Adrenal gland (tissue), 12 donors: ENCODE measurements around the gene HLF. TPM values are rescaled to one million over a fixed set of nuclear protein-coding genes. Genes with fewer than 3 reads are reported as not detected.

ENCODE experiments used
- DNase-seq, 7 donors: peaks; one replicate each; pipeline ENCODE4 v3.0.0-alpha.2; 2019 to 2020
- H3K27ac ChIP-seq, 5 donors: fragments of 200-600 bp; sonication (generic) in 4 of 5; 1 replicate in 3 of 5; 2 replicates in 2 of 5; pipeline versions ENCODE4 v1.5.1 to v1.8.0; 2016 to 2020; ENCODE audit warnings: mild to moderate bottlenecking in 1 of 5
- H3K27me3 ChIP-seq: fragments of 200-600 bp; 2 replicates; pipeline ENCODE4 v1.8.0; 2021
- H3K36me3 ChIP-seq, 2 donors: fragments of 200-600 bp; replicated peaks in 1 of 2; 1 replicate in 1 of 2; 2 replicates in 1 of 2; pipeline versions ENCODE4 v1.5.1 to v1.8.0; 2018 to 2022
- H3K4me1 ChIP-seq, 2 donors: fragments of 200-600 bp; replicated peaks in 1 of 2; 1 replicate in 1 of 2; 2 replicates in 1 of 2; pipeline versions ENCODE4 v1.5.1 to v1.8.0; 2018 to 2021
- H3K4me3 ChIP-seq, 4 donors: fragments of 200-600 bp; sonication (generic) in 3 of 4; one replicate each; pipeline ENCODE4 v1.5.1; 2016 to 2018
- H3K9me3 ChIP-seq, 3 donors: fragments of 200-600 bp; sonication (generic) in 1 of 3; replicated peaks in 1 of 3; 1 replicate in 2 of 3; 2 replicates in 1 of 3; pipeline versions ENCODE4 v1.5.1 to v1.8.0; 2016 to 2021
- POLR2A ChIP-seq, 2 donors: fragments of 450-650 bp; IDR thresholded peaks; one replicate each; pipeline ENCODE4 v1.6.1; 2017; ENCODE audit warnings: antibody characterized with exemption in 2 of 2, mild to moderate bottlenecking in 2 of 2, moderate library complexity in 1 of 2
- WGBS, 4 donors: extraction: QIAGEN DNeasy Blood & Tissue Kit in 2 of 4; methylation state at CpG; one replicate each; pipeline versions ENCODE4 v1.1.5 to v1.1.7; 2013 to 2017; 5-methylcytosine and 5-hydroxymethylcytosine counted together
- intact Hi-C, 2 donors: fragments of 100-400 bp; cut with DNase I; formaldehyde crosslinking; loops; one replicate each; pipeline versions ENCODE4 v1.14.1 to v1.15.0; 2022 to 2023
- polyA plus RNA-seq, 3 donors: library from polyadenylated mRNA; stranded (reverse); fragments of 200-250 nt in 2 of 3; fragments of 350-450 nt in 1 of 3; fragmentation: Illumina TruSeq in 1 of 3; extraction: RNeasy Lipid Tissue Mini Kit (QIAGEN cat#74804) in 1 of 3; gene quantifications; one replicate each; pipeline ENCODE4 v1.2.3, GENCODE V29; 2013 to 2014
- total RNA-seq, 9 donors: library from RNA; depleted of rRNA in 4 of 9; stranded (reverse); fragments of >200 nt in 4 of 9; fragments of 120-200 nt in 1 of 9; fragmentation: NEBNext Ultra II Directional in 1 of 9; extraction: Animal tissue kit (Norgen Biotek cat#: 25700) in 1 of 9; gene quantifications; one replicate each; pipeline versions ENCODE4 v1.1.0 to v1.2.4, GENCODE V29; 2013 to 2023
- TF ChIP-seq, protein P1 (sequence below), 6 experiments: fragments of 450-650 bp in 4 of 6; fragments of 200-600 bp in 2 of 6; sonication (generic) in 1 of 6; IDR thresholded peaks; 1 replicate in 5 of 6; 2 replicates in 1 of 6; pipeline versions ENCODE4 v1.5.1 to v1.8.0; 2016 to 2021; ENCODE audit warnings: antibody characterized with exemption in 6 of 6, mild to moderate bottlenecking in 2 of 6, moderate library complexity in 1 of 6
- donor health status: healthy with polysubstance abuse.
- donor health status: Bipolar disorder and iron deficiency.
- donor health status: DM: yes; HTN: yes; CAD: no.
- donor health status: DM: no; HTN: no; CAD: no.
- donor health status: DM: no; HTN: no; CAD: no.
- donor health status: DM: yes; HTN: yes; CAD: no.

The HLF gene
- total and polyA plus RNA-seq, 12 donors, result 1.3 to 74.3 (median 27.0) TPM

DNA sequence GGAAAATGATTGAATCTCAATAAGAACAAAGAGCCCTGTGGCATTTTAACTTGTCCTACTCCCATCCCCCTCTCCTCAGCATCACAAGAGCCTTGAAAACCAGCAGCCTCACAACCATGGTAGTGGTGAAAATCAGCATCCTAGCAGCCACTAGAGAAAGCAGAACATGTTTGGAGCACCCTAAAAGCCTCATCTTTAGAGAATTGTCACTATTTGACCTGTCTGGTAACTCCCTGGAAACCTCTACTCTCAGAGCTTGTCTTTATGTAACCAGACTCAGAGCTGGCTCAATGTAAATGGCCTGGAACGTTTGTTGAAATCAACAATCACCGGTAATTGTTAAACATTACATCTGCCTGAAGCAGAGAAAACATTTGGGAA lies 86.1 kb downstream of the HLF start:
- no peak for TF ChIP-seq POLR2A (IDR thresholded peaks at IDR 0.05)
- TF ChIP-seq, protein P1, sequence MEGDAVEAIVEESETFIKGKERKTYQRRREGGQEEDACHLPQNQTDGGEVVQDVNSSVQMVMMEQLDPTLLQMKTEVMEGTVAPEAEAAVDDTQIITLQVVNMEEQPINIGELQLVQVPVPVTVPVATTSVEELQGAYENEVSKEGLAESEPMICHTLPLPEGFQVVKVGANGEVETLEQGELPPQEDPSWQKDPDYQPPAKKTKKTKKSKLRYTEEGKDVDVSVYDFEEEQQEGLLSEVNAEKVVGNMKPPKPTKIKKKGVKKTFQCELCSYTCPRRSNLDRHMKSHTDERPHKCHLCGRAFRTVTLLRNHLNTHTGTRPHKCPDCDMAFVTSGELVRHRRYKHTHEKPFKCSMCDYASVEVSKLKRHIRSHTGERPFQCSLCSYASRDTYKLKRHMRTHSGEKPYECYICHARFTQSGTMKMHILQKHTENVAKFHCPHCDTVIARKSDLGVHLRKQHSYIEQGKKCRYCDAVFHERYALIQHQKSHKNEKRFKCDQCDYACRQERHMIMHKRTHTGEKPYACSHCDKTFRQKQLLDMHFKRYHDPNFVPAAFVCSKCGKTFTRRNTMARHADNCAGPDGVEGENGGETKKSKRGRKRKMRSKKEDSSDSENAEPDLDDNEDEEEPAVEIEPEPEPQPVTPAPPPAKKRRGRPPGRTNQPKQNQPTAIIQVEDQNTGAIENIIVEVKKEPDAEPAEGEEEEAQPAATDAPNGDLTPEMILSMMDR (IDR thresholded peaks at IDR 0.05), result no peak
- H3K36me3 ChIP-seq, result no peaks in the 10 kb centered on the region
- WGBS, 4 donors, result 58 to 66% (median 63%) methylated on average over 2 of the region's 2 CpGs
- no peak overlapping the region for H3K27ac ChIP-seq
- intact Hi-C loops, result loop anchor here in 1 of 2 donors (10.0 kb wide), 1 partner anchor 164 kb away; the partner anchor contains the start of gene SMIM36
- H3K4me3 ChIP-seq, result no peak overlapping the region
- no peaks in the 10 kb centered on the region for H3K27me3 ChIP-seq
- DNase-seq, result no peak
- H3K9me3 ChIP-seq, result no peaks in the 10 kb centered on the region
- H3K4me1 ChIP-seq, result peaks cover 0 to 5% of the 10 kb centered on the region in 2 donors

DNA sequence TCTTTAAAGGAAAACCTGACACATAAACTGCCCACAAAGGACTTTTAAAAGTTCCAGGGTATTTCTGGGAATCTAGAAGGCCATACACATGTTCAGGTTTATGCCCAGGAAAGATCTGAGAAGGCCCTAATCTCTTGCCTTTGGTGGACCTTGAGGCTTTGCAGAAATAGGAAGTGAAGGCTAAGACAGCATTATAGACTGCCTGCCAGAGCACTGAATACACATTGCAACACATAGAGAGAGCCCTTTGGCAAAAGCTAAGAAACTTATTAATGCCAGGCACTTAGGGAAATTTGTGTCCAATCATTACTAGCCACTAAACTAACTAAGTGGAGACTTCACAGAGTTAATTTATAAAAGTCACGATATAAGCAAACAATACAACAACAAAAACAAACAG lies 86.5 kb downstream of the HLF start:
- intact Hi-C loops, result loop anchor here in 1 of 2 donors (10.0 kb wide), 1 partner anchor 164 kb away; the partner anchor contains the start of gene SMIM36
- Histone ChIP-seq H3K36me3 (no peaks in the 10 kb centered on the region), H3K27me3 (no peaks in the 10 kb centered on the region), H3K9me3 (no peaks in the 10 kb centered on the region), H3K4me1 (peaks cover 0 to 5% of the 10 kb centered on the region in 2 donors), H3K27ac (no peak overlapping the region), H3K4me3 (no peak overlapping the region)
- no peak for DNase-seq
- TF ChIP-seq, protein P1 (IDR thresholded peaks at IDR 0.05), result no peak
- TF ChIP-seq POLR2A (IDR thresholded peaks at IDR 0.05), result no peak
- WGBS, 4 donors, result 94 to 100% (median 96%) methylated on average over 1 of the region's 1 CpG

GRCh38 chr17:55354010-55354409 lies 89.2 kb downstream of the HLF start:
- no peak for DNase-seq
- WGBS, 4 donors, result 78% methylated on average over 1 of the region's 1 CpG
- intact Hi-C loops, result loop anchor here in 1 of 2 donors (10.0 kb wide), 1 partner anchor 161 kb away; the partner anchor contains the start of gene SMIM36
- no peak overlapping the region for H3K4me3 ChIP-seq
- no peaks in the 10 kb centered on the region for H3K27me3 ChIP-seq
- TF ChIP-seq, protein P1 (IDR thresholded peaks at IDR 0.05), result no peak
- no peaks in the 10 kb centered on the region for H3K4me1 ChIP-seq
- no peak overlapping the region for H3K27ac ChIP-seq
- no peaks in the 10 kb centered on the region for H3K9me3 ChIP-seq
- H3K36me3 ChIP-seq, result no peaks in the 10 kb centered on the region

- Histone ChIP-seq H3K27me3 (no peaks in the 10 kb centered on the region), H3K4me3 (no peak overlapping the region), H3K36me3 (no peaks in the 10 kb centered on the region), H3K27ac (no peak overlapping the region), H3K9me3 (no peaks in the 10 kb centered on the region), H3K4me1 (no peaks in the 10 kb centered on the region)
- no peak for DNase-seq
- no peak for TF ChIP-seq POLR2A (IDR thresholded peaks at IDR 0.05)
- TF ChIP-seq, protein P1 (IDR thresholded peaks at IDR 0.05), result no peak
- intact Hi-C loops, result loop anchor here in 1 of 2 donors (10.0 kb wide), 1 partner anchor 160 kb away; the partner anchor contains the start of gene SMIM36
- 95 to 100% (median 96%) methylated on average over 2 of the region's 2 CpGs for WGBS, 4 donors
Measured at GRCh38 chr17:55354941-55355340, 90.2 kb downstream of the HLF start.
